A673 (cell line): Measurements from ENCODE around the gene TMEM72.

ENCODE experiments used
- EZH2 ChIP-seq: fragments of 200-600 bp; sonication (generic); IDR thresholded peaks from 2 replicates; pipeline ENCODE4 v1.6.1; 2017; ENCODE audit warnings: borderline replicate concordance, low read depth, mild to moderate bottlenecking, mixed read lengths, antibody characterized with exemption, low read length; ENCODE audit not compliant: poor library complexity, severe bottlenecking
- TF ChIP-seq, protein P1 (sequence below): fragments of 300-800, 200-600 bp; sonication (generic); conservative IDR thresholded peaks from 2 replicates; pipeline ENCODE4 v1.5.1; 2017; ENCODE audit warnings: low read depth, mild to moderate bottlenecking, antibody characterized with exemption, low read length, moderate library complexity, mixed read lengths

DNA sequence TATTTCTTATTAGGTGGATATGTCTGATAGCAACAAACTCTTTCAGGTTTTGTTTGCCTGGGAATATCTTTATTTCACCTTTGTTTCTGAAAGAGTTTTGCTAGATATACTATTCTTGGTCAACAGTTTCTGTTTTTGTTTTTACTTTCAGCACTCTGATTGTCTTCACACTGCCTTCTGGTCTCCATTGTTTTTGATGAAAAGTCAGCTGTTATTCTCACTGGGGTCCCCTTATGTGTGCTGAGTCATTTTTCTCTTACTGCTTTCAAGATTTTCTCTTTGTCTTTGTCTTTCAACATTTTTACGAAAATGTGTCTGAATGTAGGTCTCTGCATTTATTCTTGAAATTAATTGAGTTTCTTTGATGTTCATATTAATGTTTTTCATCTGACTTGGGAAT is 33.2 kb downstream of the TMEM72 start:
- TF ChIP-seq, protein P1, sequence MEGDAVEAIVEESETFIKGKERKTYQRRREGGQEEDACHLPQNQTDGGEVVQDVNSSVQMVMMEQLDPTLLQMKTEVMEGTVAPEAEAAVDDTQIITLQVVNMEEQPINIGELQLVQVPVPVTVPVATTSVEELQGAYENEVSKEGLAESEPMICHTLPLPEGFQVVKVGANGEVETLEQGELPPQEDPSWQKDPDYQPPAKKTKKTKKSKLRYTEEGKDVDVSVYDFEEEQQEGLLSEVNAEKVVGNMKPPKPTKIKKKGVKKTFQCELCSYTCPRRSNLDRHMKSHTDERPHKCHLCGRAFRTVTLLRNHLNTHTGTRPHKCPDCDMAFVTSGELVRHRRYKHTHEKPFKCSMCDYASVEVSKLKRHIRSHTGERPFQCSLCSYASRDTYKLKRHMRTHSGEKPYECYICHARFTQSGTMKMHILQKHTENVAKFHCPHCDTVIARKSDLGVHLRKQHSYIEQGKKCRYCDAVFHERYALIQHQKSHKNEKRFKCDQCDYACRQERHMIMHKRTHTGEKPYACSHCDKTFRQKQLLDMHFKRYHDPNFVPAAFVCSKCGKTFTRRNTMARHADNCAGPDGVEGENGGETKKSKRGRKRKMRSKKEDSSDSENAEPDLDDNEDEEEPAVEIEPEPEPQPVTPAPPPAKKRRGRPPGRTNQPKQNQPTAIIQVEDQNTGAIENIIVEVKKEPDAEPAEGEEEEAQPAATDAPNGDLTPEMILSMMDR: no peak
- TF ChIP-seq EZH2: no peak
